Measurements from ENCODE around the gene PPP1R17. TPM values are rescaled to one million over a fixed set of nuclear protein-coding genes. Genes with fewer than 3 reads are reported as not detected.

PPP1R17 gene
- total RNA-seq, 1 experiment from 2014 or later = 2.6 TPM

- POLR2A ChIA-PET = no interaction called here
- Mint-ChIP-seq H3K4me3 (no peak overlapping the region), H3K36me3 (no peaks in the 10 kb centered on the region), H3K9me3 (no peaks in the 10 kb centered on the region), H3K27ac (no peak overlapping the region), H3K27me3 (ENCODE audit: low read depth) (peaks cover 17% of the 10 kb centered on the region), H3K4me1 (peaks cover 9% of the 10 kb centered on the region)
- TF ChIP-seq NR3C1 (CRISPR knock-in tag; conservative IDR thresholded peaks at IDR 0.05; ENCODE audit: low read depth) (no peak), PRDM15 (CRISPR knock-in tag; IDR thresholded peaks at IDR 0.05) (no peak), STAT6 (CRISPR knock-in tag; conservative IDR thresholded peaks at IDR 0.05; ENCODE audit: low read depth) (no peak), FOXK1 (CRISPR knock-in tag; IDR thresholded peaks at IDR 0.05) (no peak), RELA (CRISPR knock-in tag; IDR thresholded peaks at IDR 0.05; ENCODE audit: borderline replicate concordance) (no peak), NR1H2 (CRISPR knock-in tag; IDR thresholded peaks at IDR 0.05) (no peak), NR2C2 (CRISPR knock-in tag; IDR thresholded peaks at IDR 0.05) (no peak), ZNF425 (CRISPR knock-in tag; conservative IDR thresholded peaks at IDR 0.05) (no peak), SOX15 (CRISPR knock-in tag; IDR thresholded peaks at IDR 0.05) (no peak), SP1 (CRISPR knock-in tag; conservative IDR thresholded peaks at IDR 0.05) (no peak), MXD4 (CRISPR knock-in tag; IDR thresholded peaks at IDR 0.05; ENCODE audit: borderline replicate concordance) (no peak), GTF2I (CRISPR knock-in tag; conservative IDR thresholded peaks at IDR 0.05) (no peak)
- CTCF ChIA-PET = interaction anchor here (0.5 to 1.7 kb wide), 2 partner anchors 15 to 375 kb away, joined by 5 to 6 read pairs; no protein-coding TSS in a partner anchor
- no peak for DNase-seq (ENCODE audit: low spot score)
- ATAC-seq = no peak
These were observed 9.0 kb downstream of the PPP1R17 start for GRCh38 chr7:31695859-31696614.

GRCh38 chr7:31699050-31699449, 12.0 kb downstream of the PPP1R17 start:
- H3K4me3 Mint-ChIP-seq = no peak overlapping the region
- H3K27me3 Mint-ChIP-seq (ENCODE audit: low read depth) = peaks cover 22% of the 10 kb centered on the region
- no peaks in the 10 kb centered on the region for H3K9me3 Mint-ChIP-seq
- TF ChIP-seq E2F1 (CRISPR knock-in tag; IDR thresholded peaks at IDR 0.05) (no peak), CBFB (CRISPR knock-in tag; IDR thresholded peaks at IDR 0.05; ENCODE audit: low read depth) (no peak), EMX1 (CRISPR knock-in tag; IDR thresholded peaks at IDR 0.05) (no peak), E2F4 (CRISPR knock-in tag; IDR thresholded peaks at IDR 0.05; ENCODE audit: borderline replicate concordance, low read depth) (no peak), CDX4 (CRISPR knock-in tag; IDR thresholded peaks at IDR 0.05; ENCODE audit: borderline replicate concordance) (no peak)
- POLR2A ChIA-PET = no interaction called here
- ATAC-seq = peak; percentile 66
- no peak overlapping the region for H3K27ac Mint-ChIP-seq
- DNase-seq (ENCODE audit: low spot score) = no peak
- H3K36me3 Mint-ChIP-seq = no peaks in the 10 kb centered on the region
- CTCF ChIA-PET = no interaction called here
- H3K4me1 Mint-ChIP-seq = no peaks in the 10 kb centered on the region

Measured in WTC11 (cell line).